Parathyroid adenoma (tissue), 2 donors: ENCODE results near the gene S100P.
"Not testable (repeated sequence)": the region's sequence is repeated elsewhere in the genome, so short reads cannot be mapped to it uniquely, and the experiment has no call there.

Experiments
- H2AFZ ChIP-seq: fragments of 300-600 bp; sonication (generic); one replicate; pipeline ENCODE4 v1.7.0; 2017; ENCODE audit warnings: antibody characterized with exemption, mild to moderate bottlenecking
- H3K27ac ChIP-seq: fragments of 300-600 bp; sonication (generic); one replicate; pipeline ENCODE4 v1.7.0; 2017
- H3K27me3 ChIP-seq: fragments of 300-600 bp; sonication (generic); one replicate; pipeline ENCODE4 v1.7.0; 2017; ENCODE audit warnings: low read length; ENCODE audit not compliant: control insufficient read depth, insufficient read depth
- H3K36me3 ChIP-seq: fragments of 300-600 bp; sonication (generic); one replicate; pipeline ENCODE4 v1.7.0; 2017; ENCODE audit warnings: low read length; ENCODE audit not compliant: control insufficient read depth, insufficient read depth
- H3K4me1 ChIP-seq: fragments of 300-600 bp; sonication (generic); one replicate; pipeline ENCODE4 v1.7.0; 2017; ENCODE audit warnings: control low read depth
- H3K4me2 ChIP-seq: fragments of 300-600 bp; sonication (generic); one replicate; pipeline ENCODE4 v1.7.0; 2017; ENCODE audit warnings: low read length
- H3K4me3 ChIP-seq: fragments of 300-600 bp; sonication (generic); one replicate; pipeline ENCODE4 v1.7.0; 2017; ENCODE audit warnings: low read depth, low read length
- H3K79me2 ChIP-seq: fragments of 300-600 bp; sonication (generic); one replicate; pipeline ENCODE4 v1.7.0; 2017; ENCODE audit warnings: control low read depth
- H3K9ac ChIP-seq: fragments of 300-600 bp; sonication (generic); one replicate; pipeline ENCODE4 v1.7.0; 2017; ENCODE audit warnings: mild to moderate bottlenecking
- H3K9me3 ChIP-seq: fragments of 300-600 bp; sonication (generic); one replicate; pipeline ENCODE4 v1.7.0; 2017; ENCODE audit warnings: low read length; ENCODE audit not compliant: control insufficient read depth
- CTCF ChIP-seq: fragments of 300-600 bp; sonication (generic); IDR thresholded peaks from one replicate; pipeline ENCODE4 v1.7.0; 2017; ENCODE audit warnings: antibody characterized with exemption, mild to moderate bottlenecking
- donor health status: primary hyperparathyroidism.

The S100P gene

DNA sequence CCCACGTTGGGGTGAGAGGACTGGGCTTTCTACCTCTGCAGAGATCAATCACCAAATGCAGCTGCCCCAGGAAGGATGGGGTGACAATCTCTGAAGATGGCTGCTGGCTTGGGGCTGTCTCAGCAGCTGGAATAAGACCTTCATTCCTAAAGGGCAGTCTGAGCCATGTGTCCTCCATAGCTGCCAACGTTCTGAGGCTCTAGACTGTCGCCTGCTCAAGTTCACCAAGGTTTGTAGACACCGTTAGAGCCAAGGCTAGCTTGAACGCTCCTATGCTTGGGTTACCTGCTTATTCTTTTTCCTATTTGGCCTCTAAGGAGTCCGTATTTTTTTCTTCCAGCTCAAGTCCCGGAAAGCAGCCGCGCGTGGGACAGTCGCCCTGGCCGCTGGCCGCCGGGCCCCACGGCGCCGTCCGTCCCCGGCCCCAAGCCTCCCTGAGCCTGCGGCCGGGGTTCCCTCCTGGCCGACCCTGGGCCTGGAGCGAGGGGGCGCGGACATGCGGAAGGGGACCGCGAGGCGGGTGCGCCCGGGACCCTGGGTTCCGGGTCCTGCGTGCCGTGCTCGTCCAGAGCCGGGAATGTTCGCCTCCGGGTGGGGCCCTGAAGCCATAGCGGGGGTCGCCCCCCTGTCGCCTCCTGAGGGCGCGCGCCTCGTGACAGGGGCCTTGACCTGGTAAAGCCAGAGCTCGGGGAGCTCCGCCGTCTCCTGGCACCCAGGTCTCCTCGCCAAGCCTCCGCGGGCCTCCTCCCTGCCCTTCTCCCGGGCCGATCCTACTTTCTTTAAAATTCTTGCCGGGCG, 29.9 kb upstream of the S100P start:
- H3K9ac ChIP-seq = no peak overlapping the region
- no peak for TF ChIP-seq CTCF
- H3K27ac ChIP-seq = no peak overlapping the region
- H3K27me3 ChIP-seq = no peaks in the 10 kb centered on the region
- no peak overlapping the region for H3K4me2 ChIP-seq
- H3K79me2 ChIP-seq = no peaks in the 10 kb centered on the region
- H3K4me1 ChIP-seq = no peaks in the 10 kb centered on the region
- peak overlapping the region; percentile 8 for H2AFZ ChIP-seq
- no peaks in the 10 kb centered on the region for H3K9me3 ChIP-seq
- no peaks in the 10 kb centered on the region for H3K36me3 ChIP-seq
- H3K4me3 ChIP-seq = no peak overlapping the region

GRCh38 chr4:6665320-6665654, 28.4 kb upstream of the S100P start:
- Histone ChIP-seq H3K4me3 (no peak overlapping the region), H2AFZ (no peak overlapping the region), H3K79me2 (no peaks in the 10 kb centered on the region), H3K4me2 (no peak overlapping the region), H3K4me1 (no peaks in the 10 kb centered on the region), H3K36me3 (no peaks in the 10 kb centered on the region), H3K27me3 (no peaks in the 10 kb centered on the region), H3K27ac (no peak overlapping the region), H3K9ac (no peak overlapping the region), H3K9me3 (no peaks in the 10 kb centered on the region)
- no peak for TF ChIP-seq CTCF

- no peaks in the 10 kb centered on the region for H3K4me1 ChIP-seq
- no peaks in the 10 kb centered on the region for H3K9me3 ChIP-seq
- no peak overlapping the region for H3K4me3 ChIP-seq
- no peak overlapping the region for H3K27ac ChIP-seq
- TF ChIP-seq CTCF = no peak
- no peaks in the 10 kb centered on the region for H3K79me2 ChIP-seq
- H2AFZ ChIP-seq = no peak overlapping the region
- no peaks in the 10 kb centered on the region for H3K27me3 ChIP-seq
- H3K4me2 ChIP-seq = no peak overlapping the region
- no peaks in the 10 kb centered on the region for H3K36me3 ChIP-seq
- H3K9ac ChIP-seq = no peak overlapping the region
These were observed 25.3 kb upstream of the S100P start for GRCh38 chr4:6668391-6668790.

- no peaks in the 10 kb centered on the region for H3K4me1 ChIP-seq
- H3K4me3 ChIP-seq = no peak overlapping the region
- H3K9me3 ChIP-seq = no peaks in the 10 kb centered on the region
- H3K4me2 ChIP-seq = no peak overlapping the region
- no peaks in the 10 kb centered on the region for H3K79me2 ChIP-seq
- no peak overlapping the region for H2AFZ ChIP-seq
- no peak overlapping the region for H3K27ac ChIP-seq
- H3K9ac ChIP-seq = no peak overlapping the region
- no peaks in the 10 kb centered on the region for H3K36me3 ChIP-seq
- no peak for TF ChIP-seq CTCF
- H3K27me3 ChIP-seq = no peaks in the 10 kb centered on the region
These were observed 22.0 kb upstream of the S100P start for GRCh38 chr4:6671648-6672047.

GRCh38 chr4:6672131-6672530, 21.5 kb upstream of the S100P start:
- Histone ChIP-seq H3K9ac (no peak overlapping the region), H3K27me3 (no peaks in the 10 kb centered on the region), H3K27ac (no peak overlapping the region), H2AFZ (no peak overlapping the region), H3K4me2 (no peak overlapping the region), H3K9me3 (no peaks in the 10 kb centered on the region), H3K79me2 (no peaks in the 10 kb centered on the region), H3K36me3 (no peaks in the 10 kb centered on the region), H3K4me3 (no peak overlapping the region), H3K4me1 (no peaks in the 10 kb centered on the region)
- TF ChIP-seq CTCF = no peak

DNA sequence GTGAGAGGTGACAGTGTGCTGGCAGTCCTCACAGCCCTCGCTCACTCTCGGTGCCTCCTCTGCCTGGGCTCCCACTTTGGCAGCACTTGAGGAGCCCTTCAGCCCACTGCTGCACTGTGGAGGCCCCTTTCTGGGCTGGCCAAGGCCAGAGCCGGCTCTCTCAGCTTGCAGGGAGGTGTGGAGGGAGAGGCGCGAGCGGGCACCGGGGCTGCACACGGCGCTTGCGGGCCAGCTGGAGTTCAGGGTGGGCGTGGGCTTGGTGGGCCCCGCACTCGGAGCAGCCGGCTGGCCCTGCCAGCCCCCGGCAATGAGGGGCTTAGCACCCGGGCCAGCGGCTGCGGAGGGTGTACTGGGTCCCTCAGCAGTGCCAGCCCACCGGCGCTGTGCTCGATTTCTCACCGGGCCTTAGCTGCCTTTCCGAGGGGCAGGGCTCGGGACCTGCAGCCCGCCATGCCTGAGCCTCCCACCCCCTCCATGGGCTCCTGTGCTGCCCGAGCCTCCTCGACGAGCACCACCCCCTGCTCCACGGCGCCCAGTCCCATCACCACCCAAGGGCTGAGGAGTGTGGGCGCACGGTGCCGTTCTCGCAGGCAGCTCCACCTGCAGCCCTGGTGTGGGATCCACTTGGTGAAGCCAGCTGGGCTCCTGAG, 21.0 kb upstream of the S100P start:
- not testable (repeated sequence) for H3K4me2 ChIP-seq, H3K79me2 ChIP-seq, H3K9me3 ChIP-seq, H3K4me3 ChIP-seq, H3K27ac ChIP-seq, H3K9ac ChIP-seq, H3K36me3 ChIP-seq, H2AFZ ChIP-seq, H3K27me3 ChIP-seq, H3K4me1 ChIP-seq

DNA sequence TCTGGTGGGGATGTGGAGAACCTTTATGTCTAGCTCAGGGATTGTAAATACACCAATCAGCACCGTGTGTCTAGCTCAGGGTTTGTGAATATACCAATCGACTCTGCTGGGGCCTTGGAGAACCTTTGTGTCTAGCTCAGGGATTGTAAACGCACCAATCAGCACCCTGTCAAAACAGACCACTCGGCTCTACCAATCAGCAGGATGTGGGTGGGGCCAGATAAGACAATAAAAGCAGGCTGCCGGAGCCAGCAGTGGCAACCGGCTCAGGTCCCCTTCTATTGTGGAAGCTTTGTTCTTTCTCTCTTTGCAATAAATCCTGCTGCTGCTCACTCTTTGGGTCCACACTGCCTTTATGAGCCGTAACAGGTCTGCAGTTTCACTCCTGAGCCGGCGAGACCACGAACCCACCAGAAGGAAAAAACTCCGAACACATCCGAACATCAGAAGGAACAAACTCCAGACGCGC, 20.5 kb upstream of the S100P start:
- peak overlapping the region; percentile 89 for H3K4me2 ChIP-seq
- not testable (repeated sequence) for H3K4me1 ChIP-seq, H3K79me2 ChIP-seq, H3K9ac ChIP-seq, H3K36me3 ChIP-seq, H3K27me3 ChIP-seq, H3K9me3 ChIP-seq
- H2AFZ ChIP-seq = peak overlapping the region; percentile 89
- peak overlapping the region; percentile 81 for H3K4me3 ChIP-seq
- peak overlapping the region; percentile 79 for H3K27ac ChIP-seq
